Neural progenitor cell (in vitro differentiated cells): Measurements from ENCODE around the gene MAML3.

Source experiments
- EZH2 ChIP-seq: fragments of 200-600 bp; sonication (generic); IDR thresholded peaks from 2 replicates; pipeline ENCODE4 v1.6.1; 2017; ENCODE audit warnings: antibody characterized with exemption, mild to moderate bottlenecking, moderate library complexity
- EZH2phosphoT487 ChIP-seq: fragments of 200-600 bp; sonication (generic); IDR thresholded peaks from 2 replicates; pipeline ENCODE4 v1.6.1; 2017; ENCODE audit warnings: antibody characterized with exemption
- TF ChIP-seq, protein P1 (sequence below): fragments of 200-600 bp; sonication (generic); IDR thresholded peaks from 2 replicates; pipeline ENCODE4 v1.5.1; 2017; ENCODE audit warnings: antibody characterized with exemption, mild to moderate bottlenecking

DNA sequence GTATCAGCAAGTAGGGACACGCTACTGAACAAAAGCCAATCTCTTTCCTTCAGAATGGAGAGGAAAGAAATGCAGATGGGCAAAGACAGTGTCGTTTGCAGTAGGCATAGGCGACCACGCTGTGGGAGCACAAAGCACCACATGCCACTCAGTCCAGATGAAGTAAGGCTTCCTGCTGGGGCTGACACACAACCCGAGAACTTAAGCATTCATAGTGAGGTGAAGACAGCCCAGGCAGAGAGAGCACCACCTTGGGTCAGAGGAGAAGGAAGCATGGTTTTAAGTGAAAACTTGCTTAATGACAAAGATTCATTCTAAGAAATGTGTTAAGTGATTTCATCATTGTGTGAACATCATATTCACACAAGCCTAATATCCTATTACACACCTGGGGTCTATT, 249.6 kb downstream of the MAML3 start:
- TF ChIP-seq EZH2 (no peak), EZH2phosphoT487 (no peak)
- TF ChIP-seq, protein P1, sequence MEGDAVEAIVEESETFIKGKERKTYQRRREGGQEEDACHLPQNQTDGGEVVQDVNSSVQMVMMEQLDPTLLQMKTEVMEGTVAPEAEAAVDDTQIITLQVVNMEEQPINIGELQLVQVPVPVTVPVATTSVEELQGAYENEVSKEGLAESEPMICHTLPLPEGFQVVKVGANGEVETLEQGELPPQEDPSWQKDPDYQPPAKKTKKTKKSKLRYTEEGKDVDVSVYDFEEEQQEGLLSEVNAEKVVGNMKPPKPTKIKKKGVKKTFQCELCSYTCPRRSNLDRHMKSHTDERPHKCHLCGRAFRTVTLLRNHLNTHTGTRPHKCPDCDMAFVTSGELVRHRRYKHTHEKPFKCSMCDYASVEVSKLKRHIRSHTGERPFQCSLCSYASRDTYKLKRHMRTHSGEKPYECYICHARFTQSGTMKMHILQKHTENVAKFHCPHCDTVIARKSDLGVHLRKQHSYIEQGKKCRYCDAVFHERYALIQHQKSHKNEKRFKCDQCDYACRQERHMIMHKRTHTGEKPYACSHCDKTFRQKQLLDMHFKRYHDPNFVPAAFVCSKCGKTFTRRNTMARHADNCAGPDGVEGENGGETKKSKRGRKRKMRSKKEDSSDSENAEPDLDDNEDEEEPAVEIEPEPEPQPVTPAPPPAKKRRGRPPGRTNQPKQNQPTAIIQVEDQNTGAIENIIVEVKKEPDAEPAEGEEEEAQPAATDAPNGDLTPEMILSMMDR = no peak
